BJ (cell line): Measurements from ENCODE around the gene OR52I1. TPM values are rescaled to one million over a fixed set of nuclear protein-coding genes. Genes with fewer than 3 reads are reported as not detected.

Source experiments
- CTCF ChIA-PET: fragments of 350-600 bp; formaldehyde crosslinking; extraction: SDS; loops from one replicate; lab custom pipeline; 2021; ENCODE audit warnings: antibody characterized with exemption, inconsistent platforms; lab: Yijun Ruan, JAX
- POLR2A ChIA-PET: fragments of 300-600 bp; sonication (Branson Sonifier 250); formaldehyde crosslinking; extraction: SDS; loops from one replicate; lab custom pipeline; 2021; ENCODE audit warnings: antibody characterized with exemption; lab: Charles Lee
- DNase-seq: peaks from one replicate; pipeline ENCODE4 v3.0.0-alpha.2; 2011; ENCODE audit warnings: low read depth
- H3K27me3 ChIP-seq: 2 replicates; pipeline ENCODE4 v1.6.0; 2011; ENCODE audit warnings: low read length; ENCODE audit not compliant: control insufficient read depth, insufficient read depth
- H3K36me3 ChIP-seq: 2 replicates; pipeline ENCODE4 v1.5.1; 2011; ENCODE audit warnings: low read length; ENCODE audit not compliant: control insufficient read depth, insufficient read depth
- H3K4me3 ChIP-seq: 2 replicates; pipeline ENCODE4 v1.5.1; 2011; ENCODE audit warnings: low read depth, mild to moderate bottlenecking, control low read depth, low read length
- CTCF ChIP-seq: IDR thresholded peaks from 2 replicates; pipeline ENCODE4 v1.5.1; 2011; ENCODE audit warnings: low read depth, mild to moderate bottlenecking, control low read depth, inconsistent platforms, low read length, moderate library complexity; ENCODE audit not compliant: insufficient read depth
- polyA minus RNA-seq: library from RNA; depleted of rRNA, polyadenylated mRNA; stranded (reverse); fragments of >200 nt; gene quantifications from 2 replicates; pipeline ENCODE4 v1.2.3, GENCODE V29; 2011; rRNA and poly(A)+ RNA removed
- polyA plus RNA-seq: library from polyadenylated mRNA; depleted of rRNA; stranded (reverse); fragments of >200 nt; gene quantifications from 2 replicates; pipeline ENCODE4 v1.2.3, GENCODE V29; 2011; rRNA removed

OR52I1 gene
- not detected in 2 replicates for polyA plus RNA-seq
- polyA minus RNA-seq: not detected in 2 replicates

- no peak within 1 kb of the TSS for H3K4me3 ChIP-seq
- ChIA-PET POLR2A (no interaction called here), CTCF (no interaction called here)
- no peak for TF ChIP-seq CTCF
- H3K27me3 ChIP-seq: no peaks in the 10 kb centered on the region
- DNase-seq: no peak
- H3K36me3 ChIP-seq: no peaks in the 10 kb centered on the region; the same call in 1 of the 2 replicates
Measured at GRCh38 chr11:4593739-4594138, at the start of gene OR52I1. Gene OR52I1 (plus strand): TSS chr11:4594039. CDS start chr11:4594039, 0 bp downstream.

GRCh38 chr11:4544891-4545290, 48.9 kb upstream of the OR52I1 start, which contains the start of gene OR52M1:
Gene OR52M1 (plus strand): TSS chr11:4545191. CDS start chr11:4545191, 0 bp downstream.
- POLR2A ChIA-PET: no interaction called here
- no peak within 1 kb of the TSS for H3K4me3 ChIP-seq
- DNase-seq: no peak
- TF ChIP-seq CTCF: no peak
- no peaks in the 10 kb centered on the region for H3K36me3 ChIP-seq
- CTCF ChIA-PET: interaction anchor here (7.8 kb wide), 1 partner anchor 359 kb away, joined by 116 read pairs; no protein-coding TSS in a partner anchor
- no peaks in the 10 kb centered on the region for H3K27me3 ChIP-seq

- no peaks in the 10 kb centered on the region for H3K36me3 ChIP-seq
- TF ChIP-seq CTCF: no peak
- no peak overlapping the region for H3K4me3 ChIP-seq
- H3K27me3 ChIP-seq: no peaks in the 10 kb centered on the region
- ChIA-PET POLR2A (no interaction called here), CTCF (interaction anchor here (3.6 kb wide), 1 partner anchor 360 kb away, joined by 23 read pairs; no protein-coding TSS in a partner anchor)
- DNase-seq: no peak
Measured at GRCh38 chr11:4546878-4547277, 47.0 kb upstream of the OR52I1 start.

GRCh38 chr11:4547416-4547815, 46.4 kb upstream of the OR52I1 start:
- no peak for DNase-seq
- no peaks in the 10 kb centered on the region for H3K36me3 ChIP-seq
- H3K27me3 ChIP-seq: no peaks in the 10 kb centered on the region
- H3K4me3 ChIP-seq: no peak overlapping the region
- POLR2A ChIA-PET: no interaction called here
- TF ChIP-seq CTCF: no peak
- CTCF ChIA-PET: interaction anchor here (1.3 to 3.6 kb wide), 2 partner anchors 360 to 365 kb away, joined by 3 to 23 read pairs; no protein-coding TSS in a partner anchor

GRCh38 chr11:4551346-4551979, 42.4 kb upstream of the OR52I1 start:
- no peaks in the 10 kb centered on the region for H3K27me3 ChIP-seq
- H3K4me3 ChIP-seq: no peak overlapping the region
- DNase-seq: no peak
- CTCF ChIA-PET: interaction anchor here (0.6 to 2.9 kb wide), 6 partner anchors 11 to 386 kb away, joined by 3 to 19 read pairs (median 4); no protein-coding TSS in a partner anchor
- H3K36me3 ChIP-seq: no peaks in the 10 kb centered on the region
- TF ChIP-seq CTCF: peak; percentile 39
- POLR2A ChIA-PET: no interaction called here
